Activated CD8-positive, alpha-beta memory T cell treated with anti-CD3 and anti-CD28 coated beads, Interleukin-2, amount 50 U/mL, for 24 hours (primary cell): ENCODE data around the gene GNA14.
"Not testable (repeated sequence)": the region's sequence is repeated elsewhere in the genome, so short reads cannot be mapped to it uniquely, and the experiment has no call there.

ENCODE experiments used
- DNase-seq: peaks from one replicate; pipeline ENCODE4 v3.0.0-alpha.2; 2020; ENCODE audit errors: extremely low read depth

The GNA14 gene

DNA sequence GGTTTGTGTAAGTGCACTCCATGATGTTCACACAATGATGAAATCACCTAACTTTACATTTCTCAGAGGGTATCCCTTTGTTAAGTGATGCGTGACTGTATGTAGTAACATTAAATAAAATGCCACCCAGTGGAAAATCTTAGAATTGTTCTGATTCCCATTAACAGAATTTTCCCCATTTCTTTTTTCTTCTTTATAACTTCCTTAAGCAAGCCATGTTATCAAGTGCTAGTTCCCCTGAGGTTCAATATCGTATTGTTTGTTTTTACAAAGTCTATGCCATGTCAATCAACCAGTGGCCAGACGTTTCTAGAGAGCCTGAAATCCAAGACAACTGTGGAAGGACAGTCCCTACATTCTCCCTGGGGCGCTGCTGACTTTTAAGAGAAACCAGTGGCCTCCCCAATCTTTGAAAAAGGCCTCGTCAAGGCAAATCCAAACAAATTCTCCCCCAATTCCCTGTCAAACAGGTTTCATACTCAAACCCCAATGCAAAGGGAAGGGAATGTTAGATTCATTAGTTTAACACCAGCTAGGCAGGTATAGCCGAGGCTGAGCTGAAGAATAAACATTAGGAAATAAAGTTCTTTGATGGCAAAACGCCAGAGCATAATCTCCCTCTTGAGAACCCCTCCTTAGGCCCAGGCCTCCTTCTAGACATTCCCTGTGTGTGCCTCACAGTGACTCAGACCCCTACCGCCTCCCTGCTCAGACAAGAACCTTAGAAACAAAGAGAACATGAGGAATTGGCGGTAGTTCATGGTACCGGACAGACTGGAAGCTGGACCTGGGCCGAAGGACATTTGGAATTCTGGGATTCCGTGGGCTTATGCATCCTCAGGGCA is 198.7 kb downstream of the GNA14 start:
- DNase-seq, result no peak

- no peak for DNase-seq
Observed at GRCh38 chr9:77447646-77448045, 200.5 kb downstream of the GNA14 start.

DNA sequence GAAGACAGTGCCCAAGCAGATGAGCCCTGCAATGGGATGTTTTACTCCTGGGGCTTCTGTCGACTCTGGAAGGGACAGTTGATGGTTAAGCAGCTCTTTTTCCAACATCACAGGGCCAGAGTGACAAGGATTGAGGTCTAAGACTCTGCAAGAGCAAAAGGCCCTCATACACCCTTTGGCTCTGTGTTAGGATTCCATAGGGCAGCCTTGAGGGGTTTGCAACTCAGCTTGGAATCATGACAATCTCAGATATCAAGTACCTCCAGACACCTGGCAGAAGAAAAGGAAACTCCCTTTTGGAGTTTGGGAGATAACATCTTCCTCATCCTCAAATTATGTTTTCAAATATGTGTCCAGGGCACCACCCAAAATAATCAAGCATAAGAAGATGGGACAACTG is 205.7 kb downstream of the GNA14 start:
- no peak for DNase-seq

GRCh38 chr9:77441124-77441523 is 207.0 kb downstream of the GNA14 start:
- DNase-seq, result not testable (repeated sequence)

DNA sequence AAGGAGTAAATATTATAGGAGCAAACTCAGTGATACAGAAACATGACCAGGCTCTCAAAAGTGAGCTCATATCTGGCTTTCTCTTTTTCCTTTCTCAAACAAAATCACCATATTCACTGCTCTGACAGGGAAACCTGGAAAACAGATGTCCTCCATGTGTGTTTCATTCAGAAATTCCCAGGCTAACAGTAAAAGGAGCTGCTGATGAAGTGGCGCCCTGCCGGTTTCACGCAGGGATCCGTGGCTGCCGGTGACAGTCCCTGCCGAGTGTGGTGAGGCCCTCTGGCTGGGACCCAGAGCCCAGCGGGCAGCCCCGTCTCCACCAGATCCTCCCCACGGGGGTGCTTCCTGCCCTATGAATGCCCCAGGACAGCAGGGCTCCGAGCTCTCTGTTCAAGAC is 208.1 kb downstream of the GNA14 start:
- DNase-seq, result no peak

- no peak for DNase-seq
Observed at GRCh38 chr9:77438653-77439052, 209.5 kb downstream of the GNA14 start.

GRCh38 chr9:77435688-77436087 is 212.4 kb downstream of the GNA14 start:
- no peak for DNase-seq

DNA sequence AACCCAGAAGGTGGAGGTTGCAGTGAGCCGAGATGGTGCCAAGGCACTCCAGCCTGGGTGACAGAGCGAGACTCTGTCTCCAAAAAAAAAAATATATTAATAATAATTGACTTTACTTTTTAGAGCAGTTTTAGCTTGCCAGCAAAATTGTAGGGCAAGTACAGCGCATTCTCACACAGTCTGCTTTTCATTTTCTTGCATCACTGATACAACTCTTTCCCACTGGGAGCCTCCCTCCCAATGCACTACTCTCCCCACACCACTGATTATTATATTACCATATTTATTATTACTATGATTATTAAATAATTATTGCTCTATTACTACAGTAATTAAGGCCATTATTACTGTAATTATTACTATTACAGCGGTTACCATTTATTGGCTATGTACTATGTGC is 212.8 kb downstream of the GNA14 start:
- DNase-seq, result no peak

DNA sequence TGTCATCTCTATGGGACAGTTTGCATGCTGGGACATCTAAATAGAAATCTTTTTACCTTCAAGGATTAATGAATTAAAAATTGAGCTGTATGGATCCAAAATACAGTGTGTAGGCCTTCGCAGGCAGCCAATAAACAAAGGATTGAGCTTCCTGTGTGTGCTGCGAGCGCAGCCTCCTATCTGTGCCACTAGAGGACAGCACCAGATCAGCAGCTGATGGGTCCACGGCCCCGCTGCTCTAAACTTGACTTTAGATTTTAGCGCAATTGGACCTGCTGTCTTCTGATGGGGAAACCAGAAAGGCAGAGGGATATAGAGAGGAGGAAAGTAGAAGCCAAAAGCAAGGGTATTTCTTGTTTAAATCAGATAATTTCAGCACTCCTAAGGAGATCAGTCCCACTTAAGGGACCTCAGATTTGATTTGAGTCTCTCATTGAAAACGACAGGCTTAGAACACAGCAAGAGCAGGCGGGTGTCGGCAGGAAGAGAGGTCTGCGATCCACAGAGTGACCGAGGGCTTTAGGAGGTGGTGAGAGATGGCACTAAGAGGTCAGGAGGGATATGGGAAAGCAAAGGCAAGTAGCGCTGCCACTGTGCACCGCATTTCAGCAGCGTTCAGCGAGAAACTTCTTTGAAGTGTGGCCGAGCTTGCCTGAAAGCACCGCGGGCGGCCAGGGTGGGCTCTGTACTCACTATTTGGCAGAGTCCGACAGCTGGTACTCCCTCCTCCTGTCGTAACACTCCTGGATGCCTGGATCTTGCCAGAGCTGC is 214.3 kb downstream of the GNA14 start:
- DNase-seq, result peak; percentile 3

DNA sequence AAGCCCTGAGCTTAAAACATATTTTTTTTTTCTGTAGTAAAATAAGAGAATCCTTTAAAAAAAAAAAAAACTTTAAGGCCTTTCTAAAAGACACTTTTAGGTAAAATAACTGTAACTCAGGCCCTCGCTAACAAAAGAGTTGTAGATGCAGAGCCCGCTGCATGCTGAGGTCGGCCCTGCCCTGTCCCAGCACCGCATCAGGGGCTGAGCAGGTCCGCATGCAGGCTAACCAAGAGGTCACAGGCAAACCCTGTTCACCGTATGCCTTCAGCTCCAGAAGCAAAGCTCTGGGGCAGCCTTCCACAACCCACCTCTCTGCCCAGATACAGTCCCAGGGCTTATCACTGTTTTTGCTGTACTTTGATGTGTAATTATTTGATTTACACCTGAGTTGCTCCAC is 216.1 kb downstream of the GNA14 start:
- DNase-seq, result no peak

- no peak for DNase-seq
Observed at GRCh38 chr9:77429928-77430327, 218.2 kb downstream of the GNA14 start.

DNA sequence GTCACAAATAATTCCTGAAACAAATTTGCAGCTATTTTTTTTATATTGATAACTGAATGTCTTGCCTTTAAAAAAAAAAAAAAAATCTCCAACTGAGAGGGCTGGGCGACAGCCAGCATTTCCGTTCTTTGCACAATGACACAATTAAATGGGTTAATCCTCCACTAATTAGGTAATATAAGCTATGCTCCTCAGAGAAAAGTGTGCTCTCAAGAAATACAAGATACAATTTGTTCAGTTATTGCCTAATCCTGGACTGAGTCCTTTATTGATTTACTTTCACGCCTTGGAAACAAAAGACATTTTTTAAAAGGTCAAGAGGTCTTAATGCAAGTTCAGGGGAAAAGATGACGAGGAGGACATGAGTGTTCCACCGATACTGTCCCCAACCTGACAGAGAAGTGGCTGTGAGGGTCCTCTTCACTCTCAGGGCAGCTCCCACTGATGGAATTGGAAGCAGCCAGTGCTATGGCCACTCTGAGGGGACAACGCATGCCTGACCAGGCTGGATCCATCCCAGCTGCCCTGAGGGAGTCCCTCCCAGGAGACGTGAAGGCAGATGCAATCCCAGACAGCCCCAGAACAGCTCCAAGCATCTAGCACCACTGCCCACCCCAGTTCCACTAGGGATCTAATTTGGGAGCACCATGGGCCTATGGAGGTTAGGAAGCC is 220.7 kb downstream of the GNA14 start:
- no peak for DNase-seq

DNA sequence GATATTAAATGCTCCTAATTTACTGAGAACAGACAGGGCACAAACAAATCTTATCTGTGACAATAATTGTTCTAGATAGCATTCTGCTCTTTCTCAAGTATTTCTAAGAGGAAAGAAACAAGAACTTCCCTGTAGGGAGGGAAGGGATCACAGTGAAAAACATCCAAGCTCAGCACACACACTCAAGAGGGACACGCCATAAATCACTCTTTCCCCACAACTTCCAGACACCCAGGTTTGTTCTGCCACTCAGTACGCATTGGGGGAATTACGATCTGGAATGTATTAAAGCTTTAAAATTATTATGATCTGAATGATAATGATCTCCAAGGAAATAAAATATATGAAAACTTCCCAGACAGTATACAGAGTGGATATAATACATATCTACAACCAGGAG is 221.4 kb downstream of the GNA14 start:
- no peak for DNase-seq

DNA sequence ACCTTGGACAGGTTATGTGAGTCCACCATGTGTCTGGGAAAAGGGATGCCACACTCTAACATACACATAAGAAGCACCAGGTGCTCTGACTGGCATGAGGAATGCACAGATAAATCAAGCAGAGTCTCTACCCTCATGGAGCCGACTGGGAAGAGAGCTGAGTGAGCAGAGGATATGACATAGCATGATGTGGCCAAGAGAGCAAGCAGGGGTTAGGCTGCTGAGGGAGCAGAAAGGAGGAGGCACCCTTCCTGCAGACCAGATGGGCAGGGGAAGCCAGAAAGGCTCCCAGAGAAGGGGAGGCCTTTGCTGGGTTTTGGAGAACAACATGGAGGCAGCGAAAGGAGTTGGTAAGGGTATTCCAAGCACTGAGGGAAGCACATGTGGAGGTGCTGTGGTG is 223.1 kb downstream of the GNA14 start:
- no peak for DNase-seq

DNA sequence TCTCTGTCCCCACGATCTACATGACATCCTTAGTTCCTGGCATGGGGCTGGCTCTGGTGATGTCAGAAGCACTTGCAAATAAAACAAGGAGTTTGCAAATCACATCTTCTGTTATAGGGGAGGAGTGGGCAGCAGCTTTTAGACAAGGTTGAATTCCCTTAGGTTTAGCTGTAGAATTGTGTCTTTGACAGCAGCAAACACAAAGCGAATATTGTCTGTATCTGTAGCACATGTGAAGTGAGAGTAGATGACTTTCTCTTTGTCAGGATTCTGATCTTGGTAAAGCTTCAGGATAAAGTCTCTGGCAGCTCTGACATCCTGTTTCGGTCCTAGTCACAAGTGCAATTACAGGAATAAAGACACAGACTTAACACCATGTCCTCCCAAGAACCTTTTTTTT is 224.3 kb downstream of the GNA14 start:
- DNase-seq, result no peak

GRCh38 chr9:77422969-77423368 is 225.2 kb downstream of the GNA14 start:
- DNase-seq, result no peak

- DNase-seq, result no peak
Observed at GRCh38 chr9:77421506-77422265, 226.4 kb downstream of the GNA14 start.

DNA sequence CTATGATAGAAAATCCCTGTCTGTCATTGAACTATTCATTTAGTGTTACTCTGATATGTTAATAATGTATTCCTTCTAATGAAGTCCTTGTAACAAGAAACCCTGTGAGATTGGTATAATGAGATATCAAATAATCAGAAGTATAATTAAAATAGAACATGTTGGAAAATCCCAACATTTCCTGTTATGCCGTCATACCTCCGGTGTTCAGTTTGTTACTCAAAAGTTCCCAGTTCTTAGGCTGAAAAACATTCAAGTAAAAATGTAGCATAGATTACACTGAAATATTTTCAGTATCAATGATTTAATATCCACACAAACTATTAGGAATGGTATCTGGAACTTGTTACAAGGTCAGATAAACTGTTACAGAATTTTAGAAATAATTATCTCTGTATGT is 227.5 kb downstream of the GNA14 start:
- no peak for DNase-seq

DNA sequence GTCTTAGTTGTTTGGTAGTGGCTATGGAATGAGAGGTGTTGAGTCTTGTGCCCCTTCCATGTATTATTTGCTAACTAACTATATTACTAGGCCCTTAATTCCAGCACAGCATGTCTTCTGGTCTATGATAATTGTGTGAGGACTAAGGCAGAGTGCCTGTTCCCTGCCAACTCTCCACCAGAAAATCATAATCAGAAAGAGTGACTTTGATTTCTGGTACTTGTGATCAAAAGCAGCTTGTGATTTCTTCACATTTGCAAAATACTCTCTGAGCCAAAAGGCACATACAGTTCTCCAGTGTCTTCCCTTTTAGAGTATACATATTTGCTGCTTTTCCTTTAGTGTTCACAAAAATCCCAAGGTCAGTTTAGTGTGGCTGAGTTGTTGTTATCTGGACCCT is 229.9 kb downstream of the GNA14 start:
- no peak for DNase-seq

GRCh38 chr9:77417566-77417965 is 230.6 kb downstream of the GNA14 start:
- DNase-seq, result no peak

DNA sequence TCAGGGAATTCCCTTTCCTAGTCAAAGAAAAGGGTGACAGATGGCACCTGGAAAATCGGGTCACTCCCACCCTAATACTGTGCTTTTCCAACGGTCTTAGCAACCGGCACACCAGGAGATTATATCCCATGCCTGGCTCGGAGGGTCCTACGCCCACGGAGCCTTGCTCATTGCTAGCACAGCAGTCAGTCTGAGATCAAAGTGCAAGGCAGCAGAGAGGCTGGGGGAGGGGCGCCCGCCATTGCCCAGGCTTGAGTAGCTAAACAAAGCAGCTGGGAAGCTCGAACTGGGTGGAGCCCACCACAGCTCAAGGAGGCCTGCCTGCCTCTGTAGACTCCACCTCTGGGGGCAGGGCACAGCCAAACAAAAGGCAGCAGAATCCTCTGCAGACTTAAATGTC is 239.6 kb downstream of the GNA14 start:
- not testable (repeated sequence) for DNase-seq

DNA sequence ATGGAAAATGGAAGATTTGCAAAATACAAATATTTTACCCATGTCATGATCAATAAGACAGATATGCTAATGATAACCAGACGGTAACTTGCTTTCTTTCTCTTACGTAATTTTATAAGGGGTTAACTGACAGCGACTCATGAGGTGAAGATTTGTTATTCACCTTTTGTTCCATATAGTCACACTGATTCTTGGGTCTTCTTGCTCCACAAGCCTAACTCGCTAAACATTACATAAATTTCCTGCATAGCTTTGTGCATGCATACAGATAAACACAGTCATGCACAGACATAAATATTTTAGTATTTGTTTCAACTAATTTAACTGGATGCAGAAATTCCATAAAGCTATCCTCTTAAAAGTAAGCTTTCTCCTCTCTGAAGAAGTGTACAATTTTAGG is 244.9 kb downstream of the GNA14 start:
- DNase-seq, result no peak
